HUES48 (cell line): ENCODE results near the gene CD22.
"Not testable (repeated sequence)": the region's sequence is repeated elsewhere in the genome, so short reads cannot be mapped to it uniquely, and the experiment has no call there.

Source experiments
- H3K27ac ChIP-seq: one replicate; pipeline ENCODE4 v1.7.0; 2013; ENCODE audit warnings: low read depth, low read length, inconsistent platforms
- H3K27me3 ChIP-seq: 2 replicates; pipeline ENCODE4 v1.6.1; 2013; ENCODE audit warnings: mild to moderate bottlenecking, low read length; ENCODE audit not compliant: control insufficient read depth, insufficient read depth
- H3K36me3 ChIP-seq: 2 replicates; pipeline ENCODE4 v1.6.1; 2013; ENCODE audit warnings: low read length; ENCODE audit not compliant: control insufficient read depth, insufficient read depth
- H3K4me1 ChIP-seq: 2 replicates; pipeline ENCODE4 v1.6.1; 2013; ENCODE audit warnings: mild to moderate bottlenecking, low read length; ENCODE audit not compliant: control insufficient read depth, insufficient read depth
- H3K4me3 ChIP-seq: 2 replicates; pipeline ENCODE4 v1.5.1; 2013; ENCODE audit warnings: mild to moderate bottlenecking, low read depth, low read length
- H3K9ac ChIP-seq: 2 replicates; pipeline ENCODE4 v1.6.1; 2013; ENCODE audit warnings: mild to moderate bottlenecking, low read depth, low read length, moderate library complexity
- H3K9me3 ChIP-seq: 2 replicates; pipeline ENCODE4 v1.6.1; 2013; ENCODE audit warnings: low read length; ENCODE audit not compliant: control insufficient read depth, insufficient read depth

The CD22 gene

DNA sequence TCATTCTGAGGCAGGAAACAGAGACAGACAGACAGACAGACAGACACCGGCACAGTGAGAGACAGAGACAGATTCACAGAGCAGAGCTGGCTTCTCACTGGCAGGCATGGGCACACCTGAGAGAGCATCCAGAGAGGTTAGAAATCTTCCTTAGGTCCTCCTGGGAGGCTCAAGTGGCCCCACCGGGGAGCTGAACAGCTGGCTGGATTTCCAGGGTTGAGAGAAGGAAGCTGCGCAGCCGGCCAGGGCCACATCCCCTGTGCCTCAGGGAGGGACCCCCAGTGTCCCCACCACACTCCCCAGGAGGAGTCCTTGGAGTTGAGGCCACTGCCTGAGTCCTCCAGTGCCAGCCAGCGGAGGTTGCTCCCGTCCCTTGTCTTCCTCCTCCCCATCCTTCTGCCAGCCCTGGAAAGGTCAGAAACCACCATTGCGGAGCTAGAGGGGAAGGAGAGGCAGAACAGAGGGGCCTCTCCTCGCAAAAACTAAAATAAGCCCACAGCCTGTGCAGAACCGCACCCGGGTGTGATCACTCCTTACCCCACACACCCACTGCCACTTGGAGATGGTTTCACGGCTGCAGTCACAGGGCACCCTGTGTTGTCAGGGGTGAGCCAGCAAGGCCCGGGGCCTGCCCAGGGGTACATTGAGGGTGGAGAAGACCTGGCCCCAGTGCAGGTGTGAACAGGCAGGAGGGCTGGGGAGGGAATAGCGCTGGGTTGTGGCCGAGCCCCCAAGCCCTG, 33.4 kb downstream of the CD22 start:
- Histone ChIP-seq H3K9me3 (no peaks in the 10 kb centered on the region), H3K27me3 (no peaks in the 10 kb centered on the region), H3K27ac (no peak overlapping the region), H3K4me1 (0 out of 2 replicates have a peak, but pooled peaks cover 4% of the 10 kb centered on the region), H3K4me3 (no peak overlapping the region), H3K36me3 (no peaks in the 10 kb centered on the region), H3K9ac (no peak overlapping the region)

DNA sequence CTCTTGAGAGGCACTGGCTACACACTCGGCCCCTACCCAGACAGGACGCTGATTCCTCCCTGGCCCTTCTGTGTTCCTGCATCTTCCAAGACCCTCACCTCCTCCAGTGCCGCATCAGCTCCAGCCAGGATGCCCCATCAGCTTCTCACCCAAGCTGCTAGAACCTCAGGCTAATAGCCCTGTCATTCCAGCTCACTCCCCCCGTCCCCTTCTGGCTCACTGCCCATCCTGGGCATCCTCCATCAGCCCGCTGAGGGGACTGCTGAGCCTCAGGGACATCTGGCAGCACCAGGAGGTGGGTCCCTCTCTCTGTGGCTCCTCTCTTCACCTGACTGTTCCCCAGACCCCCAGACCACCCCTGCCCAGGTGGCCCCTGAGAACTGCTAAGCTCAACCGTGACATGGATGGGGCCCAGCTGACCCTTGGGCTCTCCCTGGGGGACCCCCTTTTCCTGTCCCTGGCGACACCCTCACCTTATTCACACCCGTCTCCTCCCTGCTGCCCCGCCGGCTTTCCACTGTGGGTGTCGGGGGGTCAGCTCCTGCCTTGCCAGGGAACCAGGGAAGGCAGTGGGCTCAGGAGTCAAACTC, 34.1 kb downstream of the CD22 start:
- no peak overlapping the region for H3K27ac ChIP-seq
- H3K4me3 ChIP-seq: no peak overlapping the region
- H3K9me3 ChIP-seq: no peaks in the 10 kb centered on the region
- no peaks in the 10 kb centered on the region for H3K36me3 ChIP-seq
- 0 out of 2 replicates have a peak, but pooled peaks cover 2% of the 10 kb centered on the region for H3K4me1 ChIP-seq
- no peaks in the 10 kb centered on the region for H3K27me3 ChIP-seq
- no peak overlapping the region for H3K9ac ChIP-seq

DNA sequence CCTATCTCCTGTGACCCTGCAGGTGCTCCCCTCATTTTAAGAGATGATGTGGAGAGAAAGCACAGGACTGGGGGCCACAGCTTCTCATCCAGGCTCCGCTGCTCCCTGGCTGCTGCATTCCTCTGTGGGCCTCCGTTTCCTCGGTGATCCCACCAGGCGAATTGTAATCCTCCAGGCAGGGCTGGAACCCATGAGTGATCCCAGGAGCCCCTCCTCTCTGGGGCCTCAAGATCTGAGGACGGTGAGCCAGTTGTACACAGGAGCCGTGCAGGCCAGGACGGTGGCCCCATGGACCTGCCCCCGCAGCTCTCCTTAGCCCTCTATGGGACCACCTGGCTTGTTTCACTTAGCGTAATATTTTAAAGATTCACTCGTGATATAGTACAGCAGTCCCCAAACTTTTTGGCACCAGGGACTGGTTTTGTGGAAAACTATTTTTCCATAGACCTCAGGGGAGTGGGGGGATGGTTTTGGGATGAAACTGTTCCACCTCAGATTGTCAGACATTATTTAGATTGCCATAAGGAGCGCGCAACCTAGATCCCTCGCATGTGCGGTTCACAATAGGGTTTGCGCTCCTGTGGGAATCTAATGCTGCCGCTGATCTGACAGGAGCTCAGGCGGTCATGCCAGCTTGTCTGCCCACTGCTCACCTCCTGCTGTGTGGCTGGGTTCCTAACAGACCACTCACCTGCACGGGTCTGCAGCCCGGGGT, 34.9 kb downstream of the CD22 start:
- H3K27ac ChIP-seq: no peak overlapping the region
- no peaks in the 10 kb centered on the region for H3K27me3 ChIP-seq
- H3K9ac ChIP-seq: no peak overlapping the region
- no peaks in the 10 kb centered on the region for H3K36me3 ChIP-seq
- H3K9me3 ChIP-seq: no peaks in the 10 kb centered on the region
- no peaks in the 10 kb centered on the region for H3K4me1 ChIP-seq
- H3K4me3 ChIP-seq: no peak overlapping the region

DNA sequence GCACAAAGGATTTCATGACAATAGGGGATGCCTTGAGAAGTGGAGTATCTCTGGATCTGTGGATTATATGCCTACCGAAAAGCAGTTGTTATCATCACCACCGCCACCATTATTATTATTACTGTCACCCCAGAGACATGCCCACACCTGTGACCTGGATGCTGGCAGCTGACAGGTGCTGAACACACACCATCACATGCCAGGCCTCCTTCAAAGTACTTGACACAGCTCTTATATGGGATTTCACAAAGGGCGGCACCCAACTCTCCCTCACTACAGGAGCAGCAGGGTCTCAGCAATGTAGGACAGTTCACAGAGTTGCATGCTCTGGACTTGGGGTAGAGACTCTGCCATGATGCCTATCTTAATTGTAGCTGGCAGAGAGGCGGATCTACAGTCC, 36.3 kb downstream of the CD22 start:
- H3K36me3 ChIP-seq: no peaks in the 10 kb centered on the region

DNA sequence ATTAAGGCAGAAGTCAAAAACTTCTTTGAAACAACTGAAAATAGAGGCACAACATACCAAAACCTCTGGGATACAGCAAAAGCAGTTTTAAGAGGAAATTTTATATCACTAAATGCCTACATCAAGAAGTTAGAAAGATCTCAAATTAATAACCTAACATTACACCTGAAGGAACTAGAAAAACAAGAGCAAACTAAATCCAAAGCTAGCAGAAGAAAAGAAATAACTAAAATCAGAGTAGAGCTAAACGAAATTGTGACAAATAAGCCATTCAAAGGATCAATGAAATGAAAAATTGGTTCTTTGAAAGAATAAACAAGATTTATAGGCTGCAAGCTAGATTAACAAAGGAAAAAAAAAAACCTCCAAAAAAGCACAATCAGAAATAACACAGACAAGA, 39.4 kb downstream of the CD22 start:
- H3K27ac ChIP-seq: no peak overlapping the region
- H3K4me1 ChIP-seq: no peaks in the 10 kb centered on the region
- no peak overlapping the region for H3K9ac ChIP-seq
- no peaks in the 10 kb centered on the region for H3K9me3 ChIP-seq
- H3K27me3 ChIP-seq: no peaks in the 10 kb centered on the region
- H3K4me3 ChIP-seq: no peak overlapping the region
- no peaks in the 10 kb centered on the region for H3K36me3 ChIP-seq

More for the DNA sequence above, 36.3 kb downstream of the CD22 start:
- H3K27ac ChIP-seq: no peak overlapping the region
- H3K9ac ChIP-seq: no peak overlapping the region
- no peaks in the 10 kb centered on the region for H3K4me1 ChIP-seq
- H3K4me3 ChIP-seq: no peak overlapping the region
- H3K27me3 ChIP-seq: no peaks in the 10 kb centered on the region
- no peaks in the 10 kb centered on the region for H3K9me3 ChIP-seq

DNA sequence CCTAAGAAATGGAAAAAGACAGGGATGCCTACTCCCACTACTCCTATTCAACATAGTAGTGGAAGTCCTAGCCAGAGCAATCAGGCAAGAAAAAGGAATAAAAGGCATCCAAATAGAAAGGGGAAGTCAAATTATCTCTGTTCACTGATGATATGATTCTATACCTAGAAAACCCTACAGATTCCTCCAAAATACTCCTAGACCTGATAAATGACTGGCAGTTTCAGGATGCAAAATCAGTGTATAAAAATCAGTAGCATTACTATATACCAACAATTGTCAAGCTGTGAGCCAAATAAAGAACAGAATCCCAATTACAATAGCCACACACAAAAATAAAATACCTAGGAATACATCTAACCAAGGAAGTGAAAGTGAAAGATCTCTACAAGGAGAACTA, 40.5 kb downstream of the CD22 start:
- no peaks in the 10 kb centered on the region for H3K36me3 ChIP-seq
- no peaks in the 10 kb centered on the region for H3K27me3 ChIP-seq
- H3K4me3 ChIP-seq: no peak overlapping the region
- no peaks in the 10 kb centered on the region for H3K9me3 ChIP-seq
- no peak overlapping the region for H3K9ac ChIP-seq
- H3K4me1 ChIP-seq: no peaks in the 10 kb centered on the region
- H3K27ac ChIP-seq: no peak overlapping the region

DNA sequence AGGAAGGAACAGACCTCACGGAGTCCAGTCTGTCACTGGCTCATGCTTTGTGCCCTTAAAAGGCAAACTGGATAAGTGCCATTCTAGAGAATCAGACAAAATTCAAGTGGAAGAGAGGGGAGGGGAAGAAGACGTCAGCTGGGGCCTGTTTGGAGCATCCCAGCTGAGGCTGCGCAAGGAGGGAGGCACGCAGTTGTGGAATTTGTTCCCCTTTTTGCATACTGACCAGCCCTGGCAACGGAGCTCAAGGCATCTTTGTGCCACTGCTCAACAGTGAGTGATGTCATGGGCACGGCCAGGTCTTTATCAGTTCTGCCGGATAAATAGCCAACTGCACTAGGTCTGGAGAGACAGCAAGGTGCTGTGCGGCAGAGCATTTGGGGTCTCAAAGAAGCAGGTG, 41.7 kb downstream of the CD22 start, which contains the start of gene GPR42:
TSS of gene GPR42 (plus strand) at position 347 of the 400 bp plus-strand sequence. CDS start 292 bp downstream, outside the sequence.
- no peak within 1 kb of the TSS for H3K9ac ChIP-seq
- H3K4me3 ChIP-seq: no peak within 1 kb of the TSS
- H3K27me3 ChIP-seq: no peaks in the 10 kb centered on the region
- no peaks in the 10 kb centered on the region for H3K9me3 ChIP-seq
- no peaks in the 10 kb centered on the region for H3K36me3 ChIP-seq
- H3K27ac ChIP-seq: no peak within 1 kb of the TSS
- H3K4me1 ChIP-seq: no peaks in the 10 kb centered on the region

DNA sequence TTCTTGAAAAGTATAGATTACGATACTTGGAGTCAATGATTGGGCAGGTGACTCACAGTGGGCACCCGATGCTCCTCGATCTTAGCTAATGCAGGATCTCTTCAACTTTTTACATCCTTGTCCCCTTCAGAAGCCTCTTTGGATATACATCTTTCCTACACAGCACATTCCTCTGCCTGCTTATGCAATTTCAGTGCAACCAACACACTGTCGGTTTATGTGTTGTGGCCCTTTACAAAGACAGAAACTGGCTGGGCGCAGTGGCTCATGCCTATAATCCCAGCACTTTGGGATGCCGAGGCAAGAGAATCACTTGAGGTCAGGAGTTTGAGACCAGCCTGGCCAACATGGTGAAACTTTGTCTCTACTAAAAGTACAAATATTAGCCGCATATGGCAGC, 44.5 kb downstream of the CD22 start:
- H3K9me3 ChIP-seq: no peaks in the 10 kb centered on the region
- no peaks in the 10 kb centered on the region for H3K36me3 ChIP-seq
- no peak overlapping the region for H3K9ac ChIP-seq
- no peak overlapping the region for H3K27ac ChIP-seq
- H3K4me3 ChIP-seq: no peak overlapping the region
- no peaks in the 10 kb centered on the region for H3K4me1 ChIP-seq
- no peaks in the 10 kb centered on the region for H3K27me3 ChIP-seq

DNA sequence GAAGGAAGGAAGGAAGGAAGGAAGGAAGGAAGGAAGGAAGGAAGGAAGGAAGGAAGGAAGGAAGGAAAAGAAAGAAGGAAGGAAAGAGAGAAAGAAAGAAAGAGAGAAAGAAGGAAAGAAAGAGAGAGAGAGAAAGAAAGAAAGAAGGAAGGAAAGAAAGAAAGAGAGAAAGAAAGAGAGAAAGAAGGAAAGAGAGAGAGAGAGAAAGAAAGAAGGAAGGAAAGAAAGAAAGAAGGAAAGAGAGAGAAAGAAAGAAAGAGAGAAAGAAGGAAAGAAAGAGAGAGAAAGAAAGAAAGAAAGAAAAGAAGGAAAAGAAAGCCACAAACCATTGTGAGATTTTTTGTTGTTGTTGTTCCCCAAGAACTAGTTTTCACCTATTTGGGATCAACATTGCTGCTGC, 45.0 kb downstream of the CD22 start:
- H3K27ac ChIP-seq, H3K4me3 ChIP-seq, H3K36me3 ChIP-seq, H3K27me3 ChIP-seq, H3K9me3 ChIP-seq, H3K9ac ChIP-seq, H3K4me1 ChIP-seq: not testable (repeated sequence)

DNA sequence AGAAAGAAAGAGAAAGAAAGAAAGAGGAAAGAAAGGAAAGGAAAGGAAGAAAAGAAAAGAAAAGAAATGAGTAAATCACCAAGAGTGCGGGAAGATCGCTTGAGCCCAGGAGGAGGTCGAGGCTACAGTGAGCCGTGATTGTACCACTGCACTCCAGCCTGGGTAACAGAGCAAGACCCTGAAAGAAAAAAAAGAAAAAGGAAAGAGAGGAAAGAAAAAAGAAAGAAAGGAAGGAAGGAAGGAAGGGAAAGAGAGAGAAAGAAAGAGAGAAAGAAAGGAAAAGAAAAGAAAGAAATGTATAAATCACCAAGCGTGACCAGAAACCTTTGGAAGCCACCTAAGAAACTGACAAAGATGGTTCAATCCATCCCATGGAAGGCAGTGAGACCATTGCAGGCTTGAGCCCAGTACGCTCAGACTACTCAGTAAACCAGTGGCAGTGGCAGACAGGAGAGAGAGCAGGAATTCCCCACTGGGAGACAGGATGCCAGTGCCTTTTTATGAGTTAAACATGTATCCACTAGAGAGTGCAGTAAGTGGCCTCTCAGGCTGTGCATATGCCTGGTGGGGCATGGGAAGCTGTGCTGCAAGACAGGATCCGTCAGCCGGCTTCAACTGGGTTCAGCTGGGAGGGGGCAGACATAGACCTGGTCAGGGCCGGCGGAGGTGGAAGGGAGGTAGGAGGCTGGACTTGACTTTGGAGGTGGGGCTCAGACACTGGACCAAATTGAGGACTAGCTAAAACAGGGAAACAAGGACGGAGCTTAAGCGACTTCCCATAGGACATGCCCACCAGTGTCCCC, 46.7 kb downstream of the CD22 start:
- no peaks in the 10 kb centered on the region for H3K4me1 ChIP-seq

More for the DNA sequence above, 46.7 kb downstream of the CD22 start:
- no peak overlapping the region for H3K27ac ChIP-seq
- H3K36me3 ChIP-seq: no peaks in the 10 kb centered on the region
- H3K9ac ChIP-seq: no peak overlapping the region
- no peak overlapping the region for H3K4me3 ChIP-seq
- H3K27me3 ChIP-seq: no peaks in the 10 kb centered on the region
- H3K9me3 ChIP-seq: peaks cover 3% of the 10 kb centered on the region; the same call in 1 of the 2 replicates
